Parathyroid adenoma (tissue), 2 donors: ENCODE measurements around the gene FCER1G.
A peak's percentile ranks its signal among the peaks of the same experiment; 100 is the strongest.

ENCODE experiments used
- H2AFZ ChIP-seq: fragments of 300-600 bp; sonication (generic); one replicate; pipeline ENCODE4 v1.7.0; 2017; ENCODE audit warnings: antibody characterized with exemption, mild to moderate bottlenecking
- H3K27ac ChIP-seq: fragments of 300-600 bp; sonication (generic); one replicate; pipeline ENCODE4 v1.7.0; 2017
- H3K27me3 ChIP-seq: fragments of 300-600 bp; sonication (generic); one replicate; pipeline ENCODE4 v1.7.0; 2017; ENCODE audit warnings: low read length; ENCODE audit not compliant: control insufficient read depth, insufficient read depth
- H3K36me3 ChIP-seq: fragments of 300-600 bp; sonication (generic); one replicate; pipeline ENCODE4 v1.7.0; 2017; ENCODE audit warnings: low read length; ENCODE audit not compliant: control insufficient read depth, insufficient read depth
- H3K4me1 ChIP-seq: fragments of 300-600 bp; sonication (generic); one replicate; pipeline ENCODE4 v1.7.0; 2017; ENCODE audit warnings: control low read depth
- H3K4me2 ChIP-seq: fragments of 300-600 bp; sonication (generic); one replicate; pipeline ENCODE4 v1.7.0; 2017; ENCODE audit warnings: low read length
- H3K4me3 ChIP-seq: fragments of 300-600 bp; sonication (generic); one replicate; pipeline ENCODE4 v1.7.0; 2017; ENCODE audit warnings: low read depth, low read length
- H3K79me2 ChIP-seq: fragments of 300-600 bp; sonication (generic); one replicate; pipeline ENCODE4 v1.7.0; 2017; ENCODE audit warnings: control low read depth
- H3K9ac ChIP-seq: fragments of 300-600 bp; sonication (generic); one replicate; pipeline ENCODE4 v1.7.0; 2017; ENCODE audit warnings: mild to moderate bottlenecking
- H3K9me3 ChIP-seq: fragments of 300-600 bp; sonication (generic); one replicate; pipeline ENCODE4 v1.7.0; 2017; ENCODE audit warnings: low read length; ENCODE audit not compliant: control insufficient read depth
- TF ChIP-seq, protein P1 (sequence below): fragments of 300-600 bp; sonication (generic); IDR thresholded peaks from one replicate; pipeline ENCODE4 v1.7.0; 2017; ENCODE audit warnings: antibody characterized with exemption, mild to moderate bottlenecking
- donor health status: primary hyperparathyroidism.

Gene FCER1G

DNA sequence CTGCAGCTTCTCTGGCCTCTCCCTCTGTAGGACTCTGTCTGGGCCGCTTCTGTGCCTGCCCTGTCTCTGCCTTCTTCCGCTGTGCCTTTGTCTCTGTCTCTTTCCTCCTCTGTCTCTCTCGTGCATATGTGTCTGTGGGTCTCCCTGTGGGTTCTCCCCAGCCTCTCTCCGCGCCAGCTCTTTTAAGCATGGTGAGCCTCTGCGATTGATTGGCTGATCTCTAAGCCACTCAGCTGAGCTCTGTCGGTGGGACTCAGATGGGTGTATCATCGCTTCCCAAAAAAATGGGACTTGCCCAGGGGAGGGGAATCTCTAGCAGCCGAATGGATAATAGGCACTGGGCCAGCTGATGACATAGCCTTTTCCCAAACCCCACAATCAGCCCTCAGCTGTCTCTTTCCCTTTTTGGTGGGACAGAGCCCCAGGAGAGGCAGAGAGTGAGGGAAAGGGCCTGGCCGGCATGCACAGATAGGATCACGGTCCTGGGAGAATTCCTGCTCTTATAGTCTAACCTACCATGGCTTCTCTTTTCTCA lies 16.1 kb upstream of the FCER1G start, which contains the start of gene ADAMTS4:
Gene ADAMTS4 (minus strand): TSS at position 158 of the 535 bp plus-strand sequence. CDS start 427 bp downstream, outside the sequence.
- H3K4me2 ChIP-seq, result peak within 1 kb of the TSS; percentile 17
- H3K4me1 ChIP-seq, result peaks cover 4% of the 10 kb centered on the region
- H3K79me2 ChIP-seq, result peaks cover 11% of the 10 kb centered on the region
- H3K9ac ChIP-seq, result no peak within 1 kb of the TSS
- H2AFZ ChIP-seq, result peak within 1 kb of the TSS; percentile 34
- TF ChIP-seq, protein P1, sequence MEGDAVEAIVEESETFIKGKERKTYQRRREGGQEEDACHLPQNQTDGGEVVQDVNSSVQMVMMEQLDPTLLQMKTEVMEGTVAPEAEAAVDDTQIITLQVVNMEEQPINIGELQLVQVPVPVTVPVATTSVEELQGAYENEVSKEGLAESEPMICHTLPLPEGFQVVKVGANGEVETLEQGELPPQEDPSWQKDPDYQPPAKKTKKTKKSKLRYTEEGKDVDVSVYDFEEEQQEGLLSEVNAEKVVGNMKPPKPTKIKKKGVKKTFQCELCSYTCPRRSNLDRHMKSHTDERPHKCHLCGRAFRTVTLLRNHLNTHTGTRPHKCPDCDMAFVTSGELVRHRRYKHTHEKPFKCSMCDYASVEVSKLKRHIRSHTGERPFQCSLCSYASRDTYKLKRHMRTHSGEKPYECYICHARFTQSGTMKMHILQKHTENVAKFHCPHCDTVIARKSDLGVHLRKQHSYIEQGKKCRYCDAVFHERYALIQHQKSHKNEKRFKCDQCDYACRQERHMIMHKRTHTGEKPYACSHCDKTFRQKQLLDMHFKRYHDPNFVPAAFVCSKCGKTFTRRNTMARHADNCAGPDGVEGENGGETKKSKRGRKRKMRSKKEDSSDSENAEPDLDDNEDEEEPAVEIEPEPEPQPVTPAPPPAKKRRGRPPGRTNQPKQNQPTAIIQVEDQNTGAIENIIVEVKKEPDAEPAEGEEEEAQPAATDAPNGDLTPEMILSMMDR, result no peak
- no peaks in the 10 kb centered on the region for H3K27me3 ChIP-seq
- peak within 1 kb of the TSS; percentile 23 for H3K4me3 ChIP-seq
- peak within 1 kb of the TSS; percentile 98 for H3K27ac ChIP-seq
- H3K9me3 ChIP-seq, result no peaks in the 10 kb centered on the region
- no peaks in the 10 kb centered on the region for H3K36me3 ChIP-seq

DNA sequence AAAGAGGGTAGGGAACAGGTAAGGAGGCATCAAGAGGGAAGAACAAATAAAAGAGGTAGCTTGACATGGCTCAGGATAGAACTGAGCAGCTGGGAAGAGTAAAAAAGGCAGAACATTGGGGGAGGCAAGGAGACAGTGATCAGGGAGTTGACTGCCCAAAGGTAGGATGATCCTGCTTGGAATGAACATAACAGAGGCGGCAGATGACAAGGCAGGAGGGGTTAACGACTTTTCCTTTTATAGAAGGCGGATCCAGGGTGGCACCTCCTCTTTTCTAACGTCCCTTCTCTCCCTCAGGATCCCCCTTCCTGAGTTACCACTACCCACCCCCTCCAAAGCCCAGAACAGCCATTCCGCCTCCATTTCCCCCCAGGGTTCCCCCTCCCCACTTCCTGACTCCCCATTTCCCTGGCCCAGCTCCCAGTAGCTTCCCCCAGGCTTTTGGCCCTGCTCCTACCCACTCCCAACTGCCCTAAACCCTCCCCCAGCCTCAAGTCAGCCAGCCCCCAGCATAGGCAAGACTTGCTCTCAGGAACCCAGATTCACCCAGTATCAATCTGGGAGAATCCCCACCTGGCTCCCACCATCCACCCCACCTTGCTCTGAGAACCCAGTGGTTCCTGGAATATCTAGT lies 15.5 kb upstream of the FCER1G start:
- Histone ChIP-seq H3K9ac (no peak overlapping the region), H3K9me3 (no peaks in the 10 kb centered on the region), H3K79me2 (peaks cover 11% of the 10 kb centered on the region), H3K4me1 (peaks cover 4% of the 10 kb centered on the region), H3K4me2 (no peak overlapping the region), H3K4me3 (no peak overlapping the region), H2AFZ (no peak overlapping the region), H3K27ac (peak overlapping the region; percentile 98), H3K36me3 (no peaks in the 10 kb centered on the region), H3K27me3 (no peaks in the 10 kb centered on the region)
- TF ChIP-seq, protein P1, result no peak

DNA sequence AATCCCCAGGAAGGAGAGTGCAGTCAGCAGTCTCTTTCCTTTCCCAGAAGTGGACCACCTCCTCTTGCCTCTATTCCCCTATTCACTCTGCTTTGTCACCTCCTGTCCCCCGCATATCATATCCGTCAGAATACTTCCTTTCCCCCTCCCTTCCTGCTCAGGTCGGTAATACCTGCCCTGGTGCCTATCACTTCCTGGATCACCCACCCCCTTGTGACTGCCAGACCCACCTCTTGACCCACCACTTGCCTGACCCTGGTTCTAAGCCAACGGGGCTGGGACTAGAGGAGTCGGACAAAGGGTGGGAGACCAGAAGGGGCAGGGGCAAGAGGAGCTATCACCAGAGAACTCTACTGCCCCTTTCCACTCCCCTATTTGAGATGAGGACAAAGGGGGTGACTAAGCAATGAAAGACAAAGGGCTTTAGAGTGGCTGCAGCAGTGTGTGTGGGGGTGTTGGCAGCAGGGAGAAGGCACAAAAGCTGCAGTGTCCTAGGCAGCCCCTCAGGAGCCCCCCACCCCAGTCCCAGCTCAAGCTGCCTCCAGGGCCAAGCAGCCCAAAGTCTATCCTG lies 14.6 kb upstream of the FCER1G start:
- Histone ChIP-seq H3K9ac (no peak overlapping the region), H3K27me3 (no peaks in the 10 kb centered on the region), H3K4me3 (no peak overlapping the region), H3K9me3 (no peaks in the 10 kb centered on the region), H3K4me2 (no peak overlapping the region), H2AFZ (no peak overlapping the region), H3K27ac (peak overlapping the region; percentile 98), H3K4me1 (peaks cover 4% of the 10 kb centered on the region), H3K79me2 (peaks cover 11% of the 10 kb centered on the region), H3K36me3 (no peaks in the 10 kb centered on the region)
- TF ChIP-seq, protein P1, result no peak

DNA sequence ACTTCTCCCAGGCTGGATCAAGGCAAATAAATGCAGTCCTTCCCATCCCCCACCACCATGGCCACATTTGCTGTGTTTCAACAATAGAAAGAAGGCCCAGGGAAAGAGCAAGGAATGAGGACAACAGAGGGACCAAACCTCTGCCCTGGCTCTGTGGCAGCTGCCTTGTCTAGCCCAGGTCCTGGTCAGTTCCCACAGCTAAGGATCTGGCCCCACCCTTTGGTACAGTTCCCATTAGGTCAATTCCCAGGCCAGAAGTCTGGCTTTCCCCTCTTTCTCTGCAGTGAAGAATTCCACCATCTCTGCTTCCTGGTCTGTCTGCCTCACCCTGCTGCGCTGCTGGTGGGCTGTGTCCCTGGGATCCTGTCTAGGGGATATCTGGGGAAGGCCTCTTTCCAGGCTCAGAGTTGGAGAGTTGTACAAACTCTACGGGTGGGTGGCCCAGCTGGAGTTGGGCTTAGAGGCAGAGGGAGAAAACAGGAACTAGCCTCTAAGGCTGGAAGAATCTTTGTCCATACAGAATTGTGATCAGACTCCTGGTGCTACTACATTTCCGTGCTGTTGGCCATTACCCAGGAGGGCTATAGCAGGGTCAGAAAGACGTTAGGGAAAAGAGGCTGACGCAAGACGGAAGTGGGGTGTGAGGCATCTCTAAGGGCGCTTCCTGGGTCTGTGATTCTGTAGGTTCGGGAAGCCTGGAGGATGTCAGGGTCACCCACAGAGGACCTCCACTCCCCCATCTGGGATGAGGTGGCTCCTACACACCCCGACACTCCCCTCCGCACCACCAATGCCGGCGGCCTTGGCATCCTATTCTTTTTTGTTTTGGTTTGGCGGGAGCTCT lies 13.9 kb upstream of the FCER1G start:
- Histone ChIP-seq H2AFZ (peak overlapping the region; percentile 97), H3K4me3 (peak overlapping the region; percentile 59), H3K36me3 (no peaks in the 10 kb centered on the region), H3K4me2 (peak overlapping the region; percentile 90), H3K9me3 (no peaks in the 10 kb centered on the region), H3K79me2 (peaks cover 11% of the 10 kb centered on the region), H3K27ac (peak overlapping the region; percentile 98), H3K4me1 (peaks cover 4% of the 10 kb centered on the region), H3K9ac (no peak overlapping the region), H3K27me3 (no peaks in the 10 kb centered on the region)
- TF ChIP-seq, protein P1, result no peak
